Measurements from ENCODE around the gene PPP6R1.

PPP6R1 gene

DNA sequence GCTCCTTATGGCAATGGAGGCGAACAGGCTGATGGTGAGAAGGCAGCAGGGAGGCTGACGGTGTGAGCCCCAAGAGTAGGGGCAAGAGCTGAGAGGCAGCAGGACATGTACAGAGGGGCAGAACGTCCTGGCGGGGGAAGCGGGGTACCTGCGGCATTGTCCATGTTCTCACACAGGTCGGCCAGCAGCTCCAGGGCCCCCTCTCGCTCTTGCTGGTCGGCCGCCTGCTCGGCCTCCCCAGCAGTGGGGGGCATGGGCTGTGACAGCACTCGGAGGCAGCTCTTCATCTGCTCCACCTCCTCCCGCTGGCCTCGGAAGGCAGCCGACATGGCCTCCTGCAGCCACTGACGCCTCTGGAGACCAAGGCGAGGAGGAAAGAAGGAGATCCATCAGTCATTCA is 18.7 kb upstream of the PPP6R1 start:
- Histone ChIP-seq H3K4me3 (replicated peaks; ENCODE audit: insufficient read depth, low read length) (no peak overlapping the region), H3K27ac (replicated peaks) (peak overlapping the region; percentile 27; the same call in 1 of the 2 replicates), H3K27me3 (ENCODE audit: insufficient read depth, poor library complexity, severe bottlenecking) (no peaks in the 10 kb centered on the region)
- TF ChIP-seq GABPA (IDR thresholded peaks at IDR 0.05; ENCODE audit: low read depth) (no peak), REST (IDR thresholded peaks at IDR 0.05; ENCODE audit: insufficient replicate concordance, low read depth) (no peak), SPI1 (IDR thresholded peaks at IDR 0.05; ENCODE audit: borderline replicate concordance, low read depth) (no peak), POLR2AphosphoS5 (IDR thresholded peaks at IDR 0.05; ENCODE audit: low read depth) (no peak), CTCF (IDR thresholded peaks at IDR 0.05; ENCODE audit: insufficient read depth, low read length) (no peak)
- DNase-seq (ENCODE audit: low read depth in 1 of 2, low spot score in 1 of 2): no peak

DNA sequence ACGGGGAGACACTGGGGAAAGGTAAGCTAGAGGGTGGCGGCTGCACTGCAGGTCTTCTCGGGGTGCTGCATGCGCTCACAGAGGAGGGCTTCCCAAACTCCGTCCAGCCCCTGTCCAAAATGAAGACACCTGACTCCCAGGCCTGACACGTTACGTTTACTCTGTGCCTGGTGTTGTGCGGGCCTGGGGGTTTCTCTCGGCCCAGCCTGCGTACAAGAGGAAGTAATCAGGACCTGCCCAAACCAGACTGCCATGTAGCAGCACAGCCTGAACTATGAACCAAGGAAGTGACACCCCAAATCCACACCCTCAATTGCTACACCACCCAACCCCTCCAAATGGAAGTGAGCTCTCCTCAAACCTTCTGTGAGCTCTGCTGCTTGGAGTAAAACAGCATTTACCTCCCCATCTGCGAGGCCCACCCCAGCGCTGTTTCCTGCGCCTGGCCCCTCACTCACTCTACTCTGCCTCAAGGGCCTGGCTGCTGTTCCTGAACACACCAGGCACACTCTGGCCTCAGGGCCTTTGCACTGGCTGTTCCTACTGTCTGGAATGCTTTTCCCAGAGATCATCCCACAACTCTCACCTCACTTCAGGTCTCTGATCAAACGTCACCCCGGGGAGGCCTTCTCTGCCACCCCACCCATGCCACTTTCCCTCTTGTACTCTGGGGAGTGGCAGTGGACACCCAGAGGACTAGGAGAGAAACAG is 18.1 kb upstream of the PPP6R1 start:
- H3K27me3 ChIP-seq (ENCODE audit: insufficient read depth, poor library complexity, severe bottlenecking): no peaks in the 10 kb centered on the region
- no peak overlapping the region for H3K4me3 ChIP-seq (replicated peaks; ENCODE audit: insufficient read depth, low read length)
- DNase-seq (ENCODE audit: low read depth in 1 of 2, low spot score in 1 of 2): peak; percentile 29 to 49
- peak overlapping the region; percentile 27; the same call in 1 of the 2 replicates for H3K27ac ChIP-seq (replicated peaks)
- no peak for TF ChIP-seq REST (IDR thresholded peaks at IDR 0.05; ENCODE audit: insufficient replicate concordance, low read depth)
- TF ChIP-seq GABPA (IDR thresholded peaks at IDR 0.05; ENCODE audit: low read depth): no peak
- TF ChIP-seq SPI1 (IDR thresholded peaks at IDR 0.05; ENCODE audit: borderline replicate concordance, low read depth): no peak
- TF ChIP-seq POLR2AphosphoS5 (IDR thresholded peaks at IDR 0.05; ENCODE audit: low read depth): no peak
- no peak for TF ChIP-seq CTCF (IDR thresholded peaks at IDR 0.05; ENCODE audit: insufficient read depth, low read length)

GRCh38 chr19:55275851-55276719 is 17.3 kb upstream of the PPP6R1 start:
- TF ChIP-seq GABPA (IDR thresholded peaks at IDR 0.05; ENCODE audit: low read depth): no peak
- no peak for TF ChIP-seq REST (IDR thresholded peaks at IDR 0.05; ENCODE audit: insufficient replicate concordance, low read depth)
- no peak for TF ChIP-seq SPI1 (IDR thresholded peaks at IDR 0.05; ENCODE audit: borderline replicate concordance, low read depth)
- no peak for TF ChIP-seq POLR2AphosphoS5 (IDR thresholded peaks at IDR 0.05; ENCODE audit: low read depth)
- TF ChIP-seq CTCF (IDR thresholded peaks at IDR 0.05; ENCODE audit: insufficient read depth, low read length): no peak
- no peak overlapping the region; the same call in 1 of the 2 replicates for H3K27ac ChIP-seq (replicated peaks)
- no peaks in the 10 kb centered on the region for H3K27me3 ChIP-seq (ENCODE audit: insufficient read depth, poor library complexity, severe bottlenecking)
- no peak overlapping the region for H3K4me3 ChIP-seq (replicated peaks; ENCODE audit: insufficient read depth, low read length)
- no peak for DNase-seq (ENCODE audit: low read depth in 1 of 2, low spot score in 1 of 2)
